ENCODE measurements around the gene ADAMTS8.
"Not testable (repeated sequence)": the region's sequence is repeated elsewhere in the genome, so short reads cannot be mapped to it uniquely, and the experiment has no call there.

Gene ADAMTS8

GRCh38 chr11:130459521-130459920 is 31.1 kb upstream of the ADAMTS8 start:
- no peak for DNase-seq

GRCh38 chr11:130458410-130458729 is 30.0 kb upstream of the ADAMTS8 start:
- DNase-seq, result no peak

- DNase-seq, result no peak
Measured at GRCh38 chr11:130457623-130458409, 29.4 kb upstream of the ADAMTS8 start.

- DNase-seq, result no peak
Measured at GRCh38 chr11:130456286-130456685, 27.9 kb upstream of the ADAMTS8 start.

GRCh38 chr11:130455483-130456127 is 27.2 kb upstream of the ADAMTS8 start:
- no peak for DNase-seq

- DNase-seq, result no peak
Measured at GRCh38 chr11:130454491-130455252, 26.3 kb upstream of the ADAMTS8 start.

GRCh38 chr11:130452940-130453339 is 24.5 kb upstream of the ADAMTS8 start:
- DNase-seq, result no peak

GRCh38 chr11:130452176-130452575 is 23.8 kb upstream of the ADAMTS8 start:
- no peak for DNase-seq

- DNase-seq, result no peak
Measured at GRCh38 chr11:130451231-130452019, 23.0 kb upstream of the ADAMTS8 start.

- no peak for DNase-seq
Measured at GRCh38 chr11:130449996-130450769, 21.8 kb upstream of the ADAMTS8 start.

GRCh38 chr11:130449310-130449990 is 21.0 kb upstream of the ADAMTS8 start:
- no peak for DNase-seq

- peak; percentile 95 for DNase-seq
Measured at GRCh38 chr11:130448416-130449309, 20.3 kb upstream of the ADAMTS8 start, which contains the start of gene ADAMTS15. Gene ADAMTS15, plus strand, starts transcription at chr11:130448645. Its CDS starts 329 bp downstream, at chr11:130448974.

GRCh38 chr11:130448039-130448415 is 19.6 kb upstream of the ADAMTS8 start:
- DNase-seq, result no peak

GRCh38 chr11:130445788-130446187 is 17.4 kb upstream of the ADAMTS8 start:
- no peak for DNase-seq

- no peak for DNase-seq
Measured at GRCh38 chr11:130442737-130443136, 14.3 kb upstream of the ADAMTS8 start.

- no peak for DNase-seq
Measured at GRCh38 chr11:130441719-130442118, 13.3 kb upstream of the ADAMTS8 start.

GRCh38 chr11:130439876-130440275 is 11.5 kb upstream of the ADAMTS8 start:
- DNase-seq, result no peak

- no peak for DNase-seq
Measured at GRCh38 chr11:130439160-130439519, 10.7 kb upstream of the ADAMTS8 start.

GRCh38 chr11:130438401-130439159 is 10.2 kb upstream of the ADAMTS8 start:
- not testable (repeated sequence) for DNase-seq

- DNase-seq, result no peak
Measured at GRCh38 chr11:130437848-130438247, 9.4 kb upstream of the ADAMTS8 start.

Data from NCI-H69 (cell line).